Chondrocyte (in vitro differentiated cells): ENCODE measurements around the gene PDE10A. TPM values are rescaled to one million over a fixed set of nuclear protein-coding genes. Genes with fewer than 3 reads are reported as not detected.
A peak's percentile ranks its signal among the peaks of the same experiment; 100 is the strongest.

Source experiments
- DNase-seq: peaks from one replicate; pipeline ENCODE4 v3.0.0; 2021; ENCODE audit warnings: mixed read lengths, low spot score
- H3K27ac Mint-ChIP-seq: one replicate; pipeline ENCODE4 v1.8.0; 2021; ENCODE audit warnings: mild to moderate bottlenecking, moderate library complexity, mixed read lengths; ENCODE audit not compliant: unreplicated experiment
- H3K27me3 Mint-ChIP-seq: 2 replicates; pipeline ENCODE4 v1.8.0; 2021; ENCODE audit warnings: low read depth, mixed read lengths
- H3K36me3 Mint-ChIP-seq: 2 replicates; pipeline ENCODE4 v1.8.0; 2021; ENCODE audit warnings: low read depth, mixed read lengths
- H3K4me1 Mint-ChIP-seq: 2 replicates; pipeline ENCODE4 v1.8.0; 2021; ENCODE audit warnings: low read depth, mild to moderate bottlenecking, mixed read lengths
- H3K4me3 Mint-ChIP-seq: one replicate; pipeline ENCODE4 v1.8.0; 2021; ENCODE audit warnings: mild to moderate bottlenecking, moderate library complexity, mixed read lengths; ENCODE audit not compliant: unreplicated experiment
- H3K9me3 Mint-ChIP-seq: 2 replicates; pipeline ENCODE4 v1.8.0; 2021; ENCODE audit warnings: low read depth, mixed read lengths
- total RNA-seq: library from RNA; stranded (reverse); gene quantifications from 3 replicates; pipeline ENCODE4 v1.2.1, GENCODE V29; 2021
- TF ChIP-seq, protein P1 (sequence below): fragments of 200-600 bp; sonication (generic); IDR thresholded peaks from 2 replicates; pipeline ENCODE4 v1.5.0; 2021; ENCODE audit warnings: antibody characterized with exemption, mild to moderate bottlenecking, moderate library complexity

PDE10A gene
- total RNA-seq, 1 donor from 2014 or later, result 13.7 TPM

DNA sequence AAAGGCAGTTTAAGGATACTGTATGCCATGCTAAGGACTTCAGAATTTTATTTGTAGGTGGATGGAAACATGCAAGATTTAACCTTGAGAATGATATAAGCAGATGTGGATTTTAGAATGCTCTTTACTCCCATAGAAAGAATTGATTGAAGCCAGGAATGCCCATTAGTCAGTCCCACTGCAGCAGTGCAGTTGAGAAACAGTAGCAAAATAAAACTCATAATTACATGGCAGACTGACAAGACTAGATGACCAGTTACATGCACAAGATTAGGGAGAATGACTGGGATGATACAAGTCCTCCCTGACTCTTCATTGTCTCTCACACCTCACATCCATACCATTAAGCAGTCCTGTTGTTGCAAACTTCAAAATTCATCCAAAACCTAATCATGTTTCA lies 83.9 kb downstream of the PDE10A start:
- TF ChIP-seq, protein P1, sequence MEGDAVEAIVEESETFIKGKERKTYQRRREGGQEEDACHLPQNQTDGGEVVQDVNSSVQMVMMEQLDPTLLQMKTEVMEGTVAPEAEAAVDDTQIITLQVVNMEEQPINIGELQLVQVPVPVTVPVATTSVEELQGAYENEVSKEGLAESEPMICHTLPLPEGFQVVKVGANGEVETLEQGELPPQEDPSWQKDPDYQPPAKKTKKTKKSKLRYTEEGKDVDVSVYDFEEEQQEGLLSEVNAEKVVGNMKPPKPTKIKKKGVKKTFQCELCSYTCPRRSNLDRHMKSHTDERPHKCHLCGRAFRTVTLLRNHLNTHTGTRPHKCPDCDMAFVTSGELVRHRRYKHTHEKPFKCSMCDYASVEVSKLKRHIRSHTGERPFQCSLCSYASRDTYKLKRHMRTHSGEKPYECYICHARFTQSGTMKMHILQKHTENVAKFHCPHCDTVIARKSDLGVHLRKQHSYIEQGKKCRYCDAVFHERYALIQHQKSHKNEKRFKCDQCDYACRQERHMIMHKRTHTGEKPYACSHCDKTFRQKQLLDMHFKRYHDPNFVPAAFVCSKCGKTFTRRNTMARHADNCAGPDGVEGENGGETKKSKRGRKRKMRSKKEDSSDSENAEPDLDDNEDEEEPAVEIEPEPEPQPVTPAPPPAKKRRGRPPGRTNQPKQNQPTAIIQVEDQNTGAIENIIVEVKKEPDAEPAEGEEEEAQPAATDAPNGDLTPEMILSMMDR, result no peak
- no peak overlapping the region for H3K4me3 Mint-ChIP-seq
- no peaks in the 10 kb centered on the region for H3K27me3 Mint-ChIP-seq

DNA sequence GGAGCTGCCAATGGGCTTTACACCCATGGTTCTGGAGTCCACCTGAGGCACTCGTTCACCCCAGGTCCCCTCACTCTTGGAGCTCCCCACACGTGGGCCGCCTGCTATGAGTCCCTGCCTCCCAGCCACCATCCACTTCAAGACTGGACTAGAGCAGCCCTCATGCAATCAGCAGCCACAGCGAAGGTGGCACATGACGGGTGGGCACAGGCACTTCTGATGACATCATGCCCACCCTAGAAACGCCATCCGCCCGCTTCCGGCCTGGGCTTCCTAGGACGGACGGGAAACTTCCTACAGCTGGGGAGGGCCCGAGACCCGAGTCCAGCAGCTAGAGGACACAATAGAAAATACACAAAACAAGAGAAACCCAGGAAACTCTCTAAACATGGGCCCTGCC lies 85.5 kb downstream of the PDE10A start:
- no peaks in the 10 kb centered on the region for H3K36me3 Mint-ChIP-seq
- H3K4me1 Mint-ChIP-seq, result peaks cover 13% of the 10 kb centered on the region
- DNase-seq, result no peak
- no peaks in the 10 kb centered on the region for H3K27me3 Mint-ChIP-seq
- H3K4me3 Mint-ChIP-seq, result no peak overlapping the region
- H3K27ac Mint-ChIP-seq, result no peak overlapping the region
- H3K9me3 Mint-ChIP-seq, result no peaks in the 10 kb centered on the region
- TF ChIP-seq, protein P1, result no peak

More for the DNA sequence above, 83.9 kb downstream of the PDE10A start:
- peaks cover 1% of the 10 kb centered on the region for H3K4me1 Mint-ChIP-seq
- no peak overlapping the region for H3K27ac Mint-ChIP-seq
- H3K36me3 Mint-ChIP-seq, result no peaks in the 10 kb centered on the region
- DNase-seq, result no peak
- H3K9me3 Mint-ChIP-seq, result no peaks in the 10 kb centered on the region

DNA sequence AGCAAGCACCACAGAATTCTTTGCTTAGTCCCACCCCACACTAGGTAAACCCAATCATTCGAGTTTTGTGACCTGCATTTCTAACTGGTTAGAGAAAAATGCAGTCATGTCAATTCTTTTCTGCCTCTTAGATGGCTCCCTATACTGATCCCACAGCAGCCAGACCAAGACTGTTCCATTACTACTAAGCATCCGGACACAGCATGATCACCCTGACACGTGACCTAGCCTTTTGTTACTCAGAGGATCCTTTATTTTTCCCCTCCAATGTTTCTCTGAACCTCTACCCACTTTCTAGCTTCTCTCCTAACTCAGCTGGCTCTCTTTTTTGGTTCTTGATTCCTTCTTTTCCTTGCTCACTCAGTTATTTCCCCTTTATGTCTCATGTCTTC lies 87.9 kb downstream of the PDE10A start:
- H3K27me3 Mint-ChIP-seq, result no peaks in the 10 kb centered on the region
- H3K36me3 Mint-ChIP-seq, result no peaks in the 10 kb centered on the region
- no peak for DNase-seq
- H3K4me1 Mint-ChIP-seq, result peaks cover 28% of the 10 kb centered on the region
- peaks cover 3% of the 10 kb centered on the region for H3K9me3 Mint-ChIP-seq
- H3K4me3 Mint-ChIP-seq, result no peak overlapping the region
- TF ChIP-seq, protein P1, result no peak
- H3K27ac Mint-ChIP-seq, result no peak overlapping the region

DNA sequence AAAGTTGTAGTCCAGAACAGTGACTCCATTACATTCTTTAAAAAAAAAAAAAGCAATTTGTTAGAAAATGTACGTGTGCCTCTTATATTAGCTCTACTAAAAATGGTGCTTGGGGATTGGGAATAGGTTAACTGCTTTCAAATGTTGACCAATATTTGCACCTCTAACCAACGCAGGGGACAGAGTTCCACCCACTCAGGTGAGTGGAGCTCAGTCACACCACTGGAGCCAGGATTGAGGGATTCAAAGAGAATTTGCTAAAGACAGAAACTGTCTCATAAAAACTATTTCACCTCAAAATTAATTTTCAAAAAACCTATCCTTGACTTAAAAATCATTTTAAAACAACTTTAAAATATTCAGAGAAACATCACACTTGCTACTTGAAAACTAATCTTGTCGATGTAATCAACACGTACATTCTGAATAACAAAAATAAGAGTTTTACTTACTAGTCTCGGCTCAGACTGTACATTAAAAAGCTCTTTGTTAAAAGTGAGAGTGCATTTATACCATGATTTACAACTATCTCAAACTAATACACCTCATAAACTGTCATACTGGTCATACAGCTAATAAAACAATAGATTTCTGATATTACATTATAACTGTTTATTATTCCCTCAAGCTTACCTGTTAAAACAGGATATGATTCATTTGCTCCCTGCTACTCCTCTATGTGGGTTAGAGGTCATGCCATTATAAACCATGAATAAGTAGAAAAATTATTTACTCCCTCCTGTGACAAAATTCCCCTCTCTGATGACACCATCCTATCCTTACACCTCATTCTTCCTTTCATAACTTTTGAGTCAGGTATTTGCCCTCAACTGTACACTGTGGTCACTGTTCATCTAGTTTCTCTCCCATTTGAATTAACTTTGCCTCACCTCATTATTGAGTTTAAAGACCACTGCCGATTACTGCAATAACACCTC lies 88.6 kb downstream of the PDE10A start:
- Mint-ChIP-seq H3K27me3 (no peaks in the 10 kb centered on the region), H3K9me3 (peaks cover 3% of the 10 kb centered on the region), H3K27ac (peak overlapping the region; percentile 84), H3K36me3 (no peaks in the 10 kb centered on the region), H3K4me1 (peaks cover 32% of the 10 kb centered on the region), H3K4me3 (no peak overlapping the region)
- DNase-seq, result no peak
- TF ChIP-seq, protein P1, result no peak

DNA sequence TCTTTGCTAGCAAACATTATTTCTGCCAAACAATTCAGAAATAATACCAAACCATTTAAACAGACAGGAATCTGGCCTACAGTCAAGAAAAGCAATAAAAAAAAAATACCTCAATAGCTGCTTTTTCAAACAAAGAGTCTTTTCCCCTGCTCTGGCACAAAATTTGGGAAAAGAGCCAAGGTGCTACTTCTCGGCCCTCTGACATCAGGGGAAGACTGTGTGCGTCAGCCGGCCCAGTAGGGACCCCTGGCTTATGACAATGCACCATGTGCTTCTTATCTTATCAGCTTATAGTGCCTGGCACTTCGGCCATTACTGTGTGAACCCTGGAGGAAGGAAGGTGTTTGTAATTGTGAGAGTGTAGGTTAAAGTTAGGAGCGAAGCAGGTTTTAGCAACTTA lies 89.4 kb downstream of the PDE10A start:
- Mint-ChIP-seq H3K27ac (peak overlapping the region; percentile 84), H3K4me1 (peaks cover 36% of the 10 kb centered on the region), H3K27me3 (no peaks in the 10 kb centered on the region), H3K36me3 (no peaks in the 10 kb centered on the region), H3K9me3 (peaks cover 3% of the 10 kb centered on the region), H3K4me3 (no peak overlapping the region)
- no peak for DNase-seq
- TF ChIP-seq, protein P1, result no peak
